Effector memory CD4-positive, alpha-beta T cell (primary cell): ENCODE data around the gene TRAF3IP3.

Experiments used
- DNase-seq, 3 donors: peaks; one replicate each; pipeline ENCODE4 v3.0.0-alpha.2; 2020
- H3K27ac ChIP-seq: 2 replicates; pipeline ENCODE4 v1.7.0; 2013; ENCODE audit warnings: mild to moderate bottlenecking, low read length, moderate library complexity; ENCODE audit not compliant: insufficient read depth, poor library complexity, severe bottlenecking
- H3K27me3 ChIP-seq: replicated peaks from 2 replicates; pipeline ENCODE4 v1.7.0; 2013; ENCODE audit warnings: mild to moderate bottlenecking, low read length; ENCODE audit not compliant: insufficient read depth, control insufficient read depth, poor library complexity, severe bottlenecking
- H3K36me3 ChIP-seq: 2 replicates; pipeline ENCODE4 v1.7.0; 2013; ENCODE audit warnings: mild to moderate bottlenecking, low read length, moderate library complexity; ENCODE audit not compliant: control insufficient read depth, insufficient read depth
- H3K4me1 ChIP-seq: 2 replicates; pipeline ENCODE4 v1.7.0; 2013; ENCODE audit warnings: low read length, mild to moderate bottlenecking; ENCODE audit not compliant: control insufficient read depth, insufficient read depth, poor library complexity, severe bottlenecking
- H3K4me3 ChIP-seq: 2 replicates; pipeline ENCODE4 v1.7.0; 2013; ENCODE audit warnings: low read length, low read depth, mild to moderate bottlenecking; ENCODE audit not compliant: insufficient read depth, poor library complexity, severe bottlenecking
- H3K9me3 ChIP-seq: 2 replicates; pipeline ENCODE4 v1.7.0; 2013; ENCODE audit warnings: mild to moderate bottlenecking, low read length, moderate library complexity; ENCODE audit not compliant: control insufficient read depth

TRAF3IP3 gene

GRCh38 chr1:209736490-209737117 lies 19.2 kb upstream of the TRAF3IP3 start:
- DNase-seq, result no peak
- Histone ChIP-seq H3K4me1 (no peaks in the 10 kb centered on the region), H3K9me3 (no peaks in the 10 kb centered on the region), H3K27me3 (no peaks in the 10 kb centered on the region), H3K36me3 (no peaks in the 10 kb centered on the region), H3K27ac (no peak overlapping the region), H3K4me3 (no peak overlapping the region)

GRCh38 chr1:209737118-209737505 lies 18.7 kb upstream of the TRAF3IP3 start:
- Histone ChIP-seq H3K9me3 (no peaks in the 10 kb centered on the region), H3K27me3 (no peaks in the 10 kb centered on the region), H3K4me1 (no peaks in the 10 kb centered on the region), H3K27ac (no peak overlapping the region), H3K4me3 (no peak overlapping the region), H3K36me3 (no peaks in the 10 kb centered on the region)
- no peak for DNase-seq

GRCh38 chr1:209738270-209738669 lies 17.6 kb upstream of the TRAF3IP3 start:
- no peak overlapping the region for H3K4me3 ChIP-seq
- no peak overlapping the region for H3K27ac ChIP-seq
- DNase-seq, result no peak
- H3K27me3 ChIP-seq, result no peaks in the 10 kb centered on the region
- no peaks in the 10 kb centered on the region for H3K4me1 ChIP-seq
- H3K36me3 ChIP-seq, result no peaks in the 10 kb centered on the region
- no peaks in the 10 kb centered on the region for H3K9me3 ChIP-seq

GRCh38 chr1:209741193-209741592 lies 14.7 kb upstream of the TRAF3IP3 start:
- Histone ChIP-seq H3K27me3 (no peaks in the 10 kb centered on the region), H3K9me3 (no peaks in the 10 kb centered on the region), H3K36me3 (no peaks in the 10 kb centered on the region), H3K27ac (no peak overlapping the region), H3K4me1 (no peaks in the 10 kb centered on the region), H3K4me3 (no peak overlapping the region)
- no peak for DNase-seq

GRCh38 chr1:209741889-209742288 lies 14.0 kb upstream of the TRAF3IP3 start:
- Histone ChIP-seq H3K27ac (no peak overlapping the region), H3K9me3 (no peaks in the 10 kb centered on the region), H3K27me3 (no peaks in the 10 kb centered on the region), H3K36me3 (no peaks in the 10 kb centered on the region), H3K4me1 (no peaks in the 10 kb centered on the region), H3K4me3 (no peak overlapping the region)
- DNase-seq, result no peak

GRCh38 chr1:209742409-209743144 lies 13.3 kb upstream of the TRAF3IP3 start:
- no peak overlapping the region for H3K27ac ChIP-seq
- no peaks in the 10 kb centered on the region for H3K27me3 ChIP-seq
- no peaks in the 10 kb centered on the region for H3K4me1 ChIP-seq
- no peaks in the 10 kb centered on the region for H3K9me3 ChIP-seq
- DNase-seq, result no peak
- no peaks in the 10 kb centered on the region for H3K36me3 ChIP-seq
- H3K4me3 ChIP-seq, result no peak overlapping the region

GRCh38 chr1:209743145-209743482 lies 12.7 kb upstream of the TRAF3IP3 start:
- H3K4me3 ChIP-seq, result no peak overlapping the region
- no peaks in the 10 kb centered on the region for H3K36me3 ChIP-seq
- H3K4me1 ChIP-seq, result peaks cover 4% of the 10 kb centered on the region
- DNase-seq, result no peak
- H3K27ac ChIP-seq, result no peak overlapping the region
- no peaks in the 10 kb centered on the region for H3K27me3 ChIP-seq
- H3K9me3 ChIP-seq, result no peaks in the 10 kb centered on the region

GRCh38 chr1:209746451-209747165 lies 9.2 kb upstream of the TRAF3IP3 start:
- no peak for DNase-seq
- Histone ChIP-seq H3K4me1 (peaks cover 29% of the 10 kb centered on the region), H3K36me3 (no peaks in the 10 kb centered on the region), H3K9me3 (no peaks in the 10 kb centered on the region), H3K27me3 (no peaks in the 10 kb centered on the region), H3K27ac (no peak overlapping the region), H3K4me3 (no peak overlapping the region)

GRCh38 chr1:209747580-209748262 lies 8.1 kb upstream of the TRAF3IP3 start:
- Histone ChIP-seq H3K4me3 (peak overlapping the region; percentile 43), H3K9me3 (no peaks in the 10 kb centered on the region), H3K36me3 (no peaks in the 10 kb centered on the region), H3K27ac (peak overlapping the region; percentile 71), H3K27me3 (no peaks in the 10 kb centered on the region), H3K4me1 (peaks cover 39% of the 10 kb centered on the region)
- peak; percentile 75 to 82 (median 78) for DNase-seq

- no peaks in the 10 kb centered on the region for H3K9me3 ChIP-seq
- H3K4me1 ChIP-seq, result peaks cover 44% of the 10 kb centered on the region
- no peak for DNase-seq
- no peak overlapping the region for H3K27ac ChIP-seq
- no peaks in the 10 kb centered on the region for H3K36me3 ChIP-seq
- no peaks in the 10 kb centered on the region for H3K27me3 ChIP-seq
- H3K4me3 ChIP-seq, result no peak overlapping the region
Observed at GRCh38 chr1:209748620-209749019, 7.2 kb upstream of the TRAF3IP3 start.
